ENCODE data around the gene MTIF3.
"Not testable (repeated sequence)": the region's sequence is repeated elsewhere in the genome, so short reads cannot be mapped to it uniquely, and the experiment has no call there.

Gene MTIF3

GRCh38 chr13:27408074-27408473 lies 42.3 kb downstream of the MTIF3 start:
- DNase-seq = no peak

DNA sequence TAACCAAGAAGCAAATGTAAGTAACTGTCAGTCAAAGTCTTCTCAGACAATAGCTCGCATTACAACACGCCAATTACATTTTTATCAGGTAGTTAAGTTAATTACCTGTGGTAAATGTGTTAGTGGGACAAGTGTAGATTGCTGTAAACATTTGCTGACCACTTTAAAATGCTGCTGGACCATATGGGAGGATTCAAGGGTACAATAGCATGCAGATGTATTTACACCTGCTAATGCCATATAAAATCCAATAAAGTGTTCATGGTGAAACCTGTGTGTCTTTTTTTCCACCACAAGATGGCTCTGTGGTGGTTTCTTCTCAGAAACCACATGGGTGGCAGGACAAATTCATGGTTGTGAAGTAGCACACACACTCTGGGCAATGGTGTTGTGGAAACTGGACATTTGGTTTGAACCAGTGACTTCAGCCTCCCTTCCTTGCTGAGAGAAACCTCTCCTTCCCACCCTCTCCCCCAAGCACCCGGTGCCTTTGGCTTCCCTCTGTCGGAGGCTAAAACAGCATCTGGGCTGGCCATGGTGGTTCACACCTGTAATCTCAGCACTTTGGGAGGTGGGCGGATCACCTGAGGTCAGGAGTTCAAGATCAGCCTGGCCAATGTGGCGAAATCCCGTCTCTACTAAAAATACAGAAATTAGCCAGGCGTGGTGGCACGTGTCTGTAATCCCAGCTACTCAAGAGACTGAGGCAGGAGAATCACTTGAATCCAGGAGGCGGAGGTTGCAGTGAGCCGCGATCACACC lies 44.0 kb downstream of the MTIF3 start:
- DNase-seq = no peak

DNA sequence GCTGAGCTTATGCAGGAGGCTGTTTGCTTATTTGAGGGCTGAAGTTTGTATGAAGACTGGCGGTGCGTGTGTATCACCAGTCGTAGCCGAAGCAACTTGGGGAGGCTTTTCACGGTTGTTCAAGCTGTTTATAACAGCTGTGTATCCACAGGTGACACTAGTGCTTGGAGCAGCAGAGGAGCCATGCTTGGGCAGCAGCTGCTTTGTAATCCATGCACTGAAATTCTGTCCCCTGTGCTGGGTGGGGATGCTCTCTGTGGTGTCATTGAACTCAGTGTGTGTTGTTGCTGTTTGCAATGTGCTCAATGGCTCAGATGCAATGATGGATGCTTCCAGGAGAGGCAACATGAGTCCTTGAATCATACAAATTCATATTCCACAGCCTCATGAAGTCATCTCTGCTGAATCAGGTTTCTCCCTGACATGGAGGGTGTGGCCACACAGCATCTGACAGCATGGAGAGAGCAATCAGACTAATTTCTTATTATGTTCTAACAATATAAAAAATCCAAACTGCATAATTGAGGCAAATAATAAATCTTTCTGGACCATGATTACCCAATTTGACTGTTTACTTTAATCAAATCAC lies 44.7 kb downstream of the MTIF3 start:
- no peak for DNase-seq

DNA sequence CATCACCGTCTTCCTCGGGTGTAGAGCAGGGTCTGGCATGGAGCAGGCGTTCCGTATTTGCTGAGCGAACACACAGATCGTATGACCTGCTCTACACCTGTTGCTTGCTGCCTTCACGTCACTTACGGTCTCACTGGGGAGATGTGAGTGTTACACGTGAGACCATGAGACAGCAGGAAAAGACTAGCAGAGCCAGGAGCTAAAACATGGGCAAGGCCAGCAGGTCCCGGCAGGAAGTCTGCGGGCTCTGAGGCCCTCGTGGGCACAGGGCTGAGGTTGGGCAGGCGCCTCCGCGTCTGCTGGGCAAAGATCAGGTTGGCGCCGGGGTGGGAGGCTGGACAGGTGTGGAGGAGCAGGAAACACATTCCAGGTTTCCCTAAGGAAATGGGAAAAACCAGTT lies 45.7 kb downstream of the MTIF3 start:
- no peak for DNase-seq

DNA sequence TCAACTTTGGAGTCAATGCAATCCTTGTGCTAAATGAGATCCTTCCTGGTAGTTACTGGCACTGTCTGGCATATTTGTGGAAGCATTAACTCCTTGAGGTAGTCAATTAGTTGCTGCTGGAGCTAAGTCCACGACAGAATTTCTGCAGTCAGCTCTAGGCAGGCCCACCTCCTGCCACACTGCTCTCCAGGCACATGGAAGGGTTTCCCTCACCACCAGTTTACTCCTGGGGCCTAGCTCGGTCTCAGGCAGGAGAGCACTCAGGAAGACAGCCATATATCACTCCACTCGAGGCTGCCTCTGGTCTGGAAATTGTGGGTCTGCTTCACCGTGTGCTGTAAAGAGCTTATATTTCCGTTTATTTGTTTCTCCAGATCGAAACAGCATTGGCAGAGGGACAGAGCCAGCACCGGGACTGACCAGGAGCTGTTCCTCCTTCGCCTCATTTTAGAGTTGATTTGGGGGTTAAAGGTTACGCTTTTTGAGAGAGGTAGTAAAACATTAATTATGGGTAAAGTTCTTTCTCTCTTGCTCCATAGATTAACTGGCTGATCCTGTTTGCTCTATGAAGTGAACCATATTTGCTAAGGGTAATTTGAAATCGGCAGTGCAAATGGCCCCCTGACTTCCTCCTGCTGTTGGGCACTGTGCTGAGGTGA lies 46.5 kb downstream of the MTIF3 start:
- no peak for DNase-seq

DNA sequence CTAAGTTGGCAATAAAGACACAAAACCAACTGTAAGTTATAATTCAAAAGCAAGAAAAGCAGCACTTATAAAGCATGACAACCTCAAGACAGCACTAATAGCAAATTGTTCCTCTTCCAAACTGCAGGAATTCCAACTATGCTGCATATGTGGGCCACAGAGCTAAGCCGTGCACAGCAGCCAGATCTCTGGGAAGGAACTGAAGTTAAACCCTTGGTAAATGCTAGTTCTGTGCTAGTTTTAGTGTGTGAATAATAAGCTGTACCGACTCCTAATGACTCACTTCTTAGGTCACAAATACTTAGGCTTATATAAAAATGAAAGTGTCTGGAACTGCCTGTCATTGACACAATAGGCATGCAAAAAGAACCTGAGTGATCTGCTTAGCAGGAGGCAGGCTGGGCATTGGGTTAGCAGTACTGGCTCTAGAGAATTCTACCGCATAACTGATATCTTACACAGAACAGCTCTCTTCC lies 47.1 kb downstream of the MTIF3 start:
- DNase-seq = no peak

DNA sequence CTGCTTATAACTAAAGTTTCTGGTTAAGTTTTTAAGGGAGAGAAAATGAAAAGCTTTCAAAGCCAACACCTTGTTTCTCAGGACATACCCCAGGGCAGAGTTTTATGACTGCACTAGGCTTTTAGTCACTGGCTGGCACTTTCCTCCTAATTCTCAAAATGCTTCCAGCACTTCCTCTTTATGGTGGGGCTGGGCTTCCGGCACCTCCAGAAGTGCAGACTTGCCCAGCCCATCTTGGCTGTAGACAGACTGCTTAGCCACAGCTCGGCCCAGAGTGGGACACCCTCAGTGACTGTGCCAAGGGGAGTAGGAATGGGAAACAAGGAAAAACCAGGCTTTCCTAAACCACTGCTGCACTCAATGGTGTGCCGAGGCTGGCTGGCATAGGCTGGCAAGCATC lies 49.2 kb downstream of the MTIF3 start:
- no peak for DNase-seq

DNA sequence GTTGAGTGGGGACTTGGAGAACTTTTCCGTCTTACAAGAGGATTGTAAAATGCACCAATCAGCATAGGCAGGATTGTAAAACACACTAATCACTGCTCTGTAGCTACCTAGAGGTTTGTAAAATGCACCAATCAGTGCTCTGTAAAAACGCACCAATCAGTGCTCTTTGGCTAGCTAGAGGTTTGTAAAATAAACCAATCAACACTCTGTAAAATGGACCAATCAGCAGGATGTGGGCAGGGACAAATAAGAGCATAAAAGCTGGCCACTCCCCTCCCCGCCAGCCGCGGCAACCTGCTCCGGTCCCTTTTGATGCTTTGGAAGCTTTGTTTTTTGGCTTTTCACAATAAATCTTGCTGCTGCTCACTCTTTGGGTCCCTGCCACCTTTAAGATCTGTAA lies 50.0 kb downstream of the MTIF3 start:
- DNase-seq = not testable (repeated sequence)

DNA sequence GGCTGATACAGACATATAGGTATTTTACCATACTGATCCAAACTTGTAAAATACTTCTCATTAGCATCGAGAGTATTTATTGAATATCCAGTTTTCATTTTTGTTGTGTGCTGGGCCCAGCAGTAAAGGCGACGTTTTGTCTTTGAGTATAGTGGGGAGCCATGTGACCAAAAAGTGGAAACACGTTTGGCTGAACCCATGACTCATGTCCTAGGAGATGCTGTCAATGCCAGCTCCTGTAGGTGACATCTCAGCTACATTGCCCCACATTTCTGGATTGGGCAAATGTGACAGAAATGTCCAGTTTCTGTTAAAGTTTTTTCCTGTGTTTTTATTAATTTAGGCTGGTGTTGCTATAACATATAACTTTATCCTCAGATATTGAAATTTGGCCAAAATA lies 52.0 kb downstream of the MTIF3 start:
- DNase-seq = no peak

DNA sequence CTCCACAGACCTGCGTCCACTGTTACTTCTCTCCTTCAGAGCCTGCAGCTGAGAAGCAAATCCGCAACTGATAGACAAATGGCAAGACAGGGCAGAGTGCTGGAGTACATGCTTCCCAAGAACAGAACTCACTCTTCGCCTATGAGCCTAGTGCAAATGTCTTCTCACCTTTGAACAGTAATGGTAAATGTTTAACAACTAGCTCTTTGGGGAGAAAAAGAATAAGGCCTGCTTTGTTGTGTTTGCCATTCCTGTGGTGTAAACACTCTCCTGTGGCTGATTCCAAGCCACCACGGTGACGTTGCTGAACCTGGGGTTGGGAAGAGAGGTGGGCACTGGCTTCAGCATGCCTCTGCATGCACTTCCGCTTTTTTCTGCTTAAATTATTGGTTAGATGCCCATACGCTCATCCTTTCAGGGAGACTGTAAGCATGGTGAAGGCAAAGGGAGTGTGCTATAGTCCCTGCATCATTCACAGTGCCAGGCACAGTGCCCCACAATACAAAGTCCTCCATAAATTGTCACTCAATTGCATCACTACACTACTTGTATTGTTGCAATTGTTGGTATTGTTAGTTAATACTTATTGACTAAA lies 54.0 kb downstream of the MTIF3 start:
- DNase-seq = no peak

DNA sequence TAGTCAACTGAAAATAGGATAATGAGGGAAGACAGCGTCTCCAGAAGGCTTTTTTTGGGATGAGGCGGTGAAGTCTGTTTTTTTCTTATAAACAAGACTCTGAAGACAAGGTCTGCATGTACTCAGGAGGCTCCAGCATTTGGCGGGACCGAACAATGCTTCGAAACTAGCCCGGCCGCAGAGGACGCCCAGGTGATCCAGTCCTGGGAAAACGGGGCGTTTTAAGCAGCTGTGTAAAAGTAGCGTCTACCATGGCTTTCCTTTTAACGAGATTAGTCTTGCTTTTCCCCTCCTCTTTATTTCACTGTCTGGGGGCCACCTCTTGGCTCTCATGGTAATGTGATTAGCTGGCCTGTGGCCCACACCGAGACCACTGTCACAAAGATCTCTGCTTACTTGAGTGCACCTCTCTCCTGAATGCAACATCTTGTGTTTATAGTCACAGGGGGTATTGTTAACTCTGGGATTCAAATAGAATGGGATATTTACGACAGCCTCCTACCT lies 55.3 kb downstream of the MTIF3 start:
- DNase-seq = no peak

DNA sequence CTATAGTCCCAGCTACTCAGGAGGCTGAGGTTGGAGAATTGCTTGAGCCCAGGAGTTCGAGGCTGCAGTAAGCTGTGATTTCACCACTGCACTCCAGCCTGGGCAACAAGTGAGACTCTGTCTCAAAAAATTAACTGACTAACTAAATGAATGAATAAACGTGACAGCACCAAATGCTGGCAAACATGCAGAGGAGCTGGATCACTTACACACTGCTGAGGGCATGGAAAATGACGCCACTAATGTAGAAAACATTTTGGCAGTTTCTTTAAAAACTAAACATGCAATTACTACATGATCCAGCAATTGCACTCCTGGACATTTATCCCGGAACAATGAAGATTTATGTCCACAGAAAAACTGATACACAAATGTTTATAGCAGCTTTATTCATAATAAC lies 57.3 kb downstream of the MTIF3 start:
- no peak for DNase-seq

- DNase-seq = no peak
These were observed 58.9 kb downstream of the MTIF3 start for GRCh38 chr13:27391471-27391870.

GRCh38 chr13:27389891-27390290 lies 60.5 kb downstream of the MTIF3 start:
- no peak for DNase-seq

GRCh38 chr13:27388241-27388640 lies 62.1 kb downstream of the MTIF3 start:
- DNase-seq = no peak

All from amniotic stem cell (primary cell).